Ureter (tissue), 1 donor: ENCODE measurements around the gene POTED. TPM values are rescaled to one million over a fixed set of nuclear protein-coding genes. Genes with fewer than 3 reads are reported as not detected.
"Not testable (repeated sequence)": the region's sequence is repeated elsewhere in the genome, so short reads cannot be mapped to it uniquely, and the experiment has no call there.

Source experiments
- DNase-seq: peaks from one replicate; pipeline ENCODE4 v3.0.0-alpha.2; 2020; ENCODE audit warnings: low spot score
- total RNA-seq: library from RNA; stranded (reverse); gene quantifications from one replicate; pipeline ENCODE4 v1.2.4, GENCODE V29; 2023
- donor health status: DM: yes; HTN: yes; CAD: no.

POTED gene
- total RNA-seq, result not detected

GRCh38 chr21:13609477-13609876 lies at the start of gene POTED:
TSS of gene POTED (plus strand) at chr21:13609777. CDS start at chr21:13610229, 452 bp downstream.
- DNase-seq, result not testable (repeated sequence)

- DNase-seq, result not testable (repeated sequence)
These were observed 40.5 kb downstream of the POTED start for GRCh38 chr21:13650101-13650500.

- DNase-seq, result not testable (repeated sequence)
These were observed 42.2 kb downstream of the POTED start for GRCh38 chr21:13651746-13652145.
